SK-N-MC (cell line): ENCODE results near the gene RPL10A.

Experiments used
- EZH2 ChIP-seq: fragments of 200-600 bp; sonication (generic); IDR thresholded peaks from one replicate; pipeline ENCODE4 v1.6.1; 2017; ENCODE audit warnings: antibody characterized with exemption
- FOXP2 ChIP-seq: optimal IDR thresholded peaks from 2 replicates; pipeline ENCODE3; 2011; ENCODE audit warnings: mild to moderate bottlenecking, moderate library complexity; ENCODE audit not compliant: insufficient read depth; ENCODE audit errors: extremely low read length, control extremely low read depth
- POLR2AphosphoS5 ChIP-seq: IDR thresholded peaks from 2 replicates; pipeline ENCODE4 v1.6.1; 2012; ENCODE audit warnings: mild to moderate bottlenecking, low read depth, low read length, borderline replicate concordance

DNA sequence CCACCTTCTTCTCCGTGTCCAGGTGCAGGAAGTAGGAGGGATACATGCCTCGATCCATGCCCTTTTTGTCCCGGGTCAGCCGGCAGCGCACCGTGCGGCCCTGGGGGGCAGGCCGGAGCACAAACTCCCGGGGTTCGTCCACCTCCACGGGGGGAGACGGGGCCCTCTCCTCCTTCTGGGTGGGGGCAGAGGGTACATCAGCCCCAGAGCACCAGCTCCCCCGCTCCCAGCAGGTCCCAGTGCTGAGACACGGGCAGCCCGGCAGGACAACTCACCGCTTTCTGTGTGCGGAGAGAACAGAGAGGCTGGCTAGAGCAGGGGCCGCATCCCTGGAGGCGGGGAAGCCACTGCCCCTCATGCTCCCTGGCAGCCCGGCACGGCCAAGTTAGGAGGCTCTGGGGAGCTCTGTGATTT is 37.8 kb downstream of the RPL10A start:
- no peak for TF ChIP-seq EZH2
- TF ChIP-seq POLR2AphosphoS5: no peak
- no peak for TF ChIP-seq FOXP2
